ENCODE results near the gene PRKN.

The PRKN gene

GRCh38 chr6:162090734-162091133 lies 636.8 kb downstream of the PRKN start:
- no peak for DNase-seq

GRCh38 chr6:162088091-162088490 lies 639.5 kb downstream of the PRKN start:
- DNase-seq: no peak

GRCh38 chr6:162085561-162085960 lies 642.0 kb downstream of the PRKN start:
- DNase-seq: no peak

DNA sequence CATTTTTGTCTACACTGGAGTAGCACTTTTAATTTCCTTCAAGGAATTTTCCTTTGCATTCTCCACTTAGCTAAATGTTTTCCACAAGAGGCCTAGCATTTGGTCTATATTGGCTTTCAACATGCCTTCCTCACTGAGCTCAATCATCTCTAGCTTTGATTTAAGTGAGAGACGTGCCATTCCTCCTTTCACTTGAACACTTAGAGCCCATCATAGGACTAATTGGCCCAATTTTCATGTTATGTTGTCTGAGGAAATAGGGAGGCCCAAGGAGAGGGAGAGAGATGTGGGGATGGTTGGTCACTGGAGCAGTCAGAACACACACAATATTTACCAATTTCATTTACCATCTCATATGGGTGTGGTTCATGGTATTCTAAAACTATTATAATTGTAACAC lies 645.0 kb downstream of the PRKN start:
- no peak for DNase-seq

GRCh38 chr6:162078667-162079066 lies 648.9 kb downstream of the PRKN start:
- DNase-seq: no peak

DNA sequence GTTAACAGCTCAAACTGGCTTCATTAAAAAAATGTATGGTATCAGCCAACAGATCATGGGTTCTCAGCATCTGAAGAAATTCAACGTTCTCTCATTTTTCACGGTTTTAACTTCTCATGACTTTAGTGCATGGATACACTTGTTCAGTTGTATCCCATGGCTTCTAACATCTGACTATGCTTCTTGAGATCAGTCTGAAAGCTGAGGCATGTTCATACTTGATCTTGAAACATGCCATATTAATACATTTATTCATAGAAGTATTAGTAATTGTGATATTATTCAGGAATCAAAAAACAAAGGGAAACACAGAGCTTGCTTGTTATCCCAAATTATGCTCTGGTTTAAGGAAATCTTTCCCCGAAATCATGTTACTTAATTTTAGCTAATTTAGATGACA lies 649.4 kb downstream of the PRKN start:
- no peak for DNase-seq

DNA sequence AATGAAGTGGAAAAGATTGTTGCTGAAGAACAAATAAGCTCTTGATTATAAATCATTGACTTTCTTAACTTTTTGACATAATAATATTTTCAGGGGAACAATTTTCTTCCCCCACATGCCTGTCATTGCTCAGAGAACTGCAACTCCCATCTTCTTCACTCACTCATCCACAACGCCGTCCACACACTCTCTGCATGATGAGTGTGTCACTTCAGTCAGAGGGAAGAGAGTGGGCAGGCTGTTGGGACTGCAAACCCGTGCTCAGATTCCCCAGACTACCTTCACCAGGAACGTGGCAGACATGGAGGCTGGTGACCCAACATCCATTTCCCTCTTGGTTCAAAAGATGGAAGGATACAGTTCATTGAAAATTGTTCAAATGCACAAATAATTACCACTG lies 650.8 kb downstream of the PRKN start:
- no peak for DNase-seq

DNA sequence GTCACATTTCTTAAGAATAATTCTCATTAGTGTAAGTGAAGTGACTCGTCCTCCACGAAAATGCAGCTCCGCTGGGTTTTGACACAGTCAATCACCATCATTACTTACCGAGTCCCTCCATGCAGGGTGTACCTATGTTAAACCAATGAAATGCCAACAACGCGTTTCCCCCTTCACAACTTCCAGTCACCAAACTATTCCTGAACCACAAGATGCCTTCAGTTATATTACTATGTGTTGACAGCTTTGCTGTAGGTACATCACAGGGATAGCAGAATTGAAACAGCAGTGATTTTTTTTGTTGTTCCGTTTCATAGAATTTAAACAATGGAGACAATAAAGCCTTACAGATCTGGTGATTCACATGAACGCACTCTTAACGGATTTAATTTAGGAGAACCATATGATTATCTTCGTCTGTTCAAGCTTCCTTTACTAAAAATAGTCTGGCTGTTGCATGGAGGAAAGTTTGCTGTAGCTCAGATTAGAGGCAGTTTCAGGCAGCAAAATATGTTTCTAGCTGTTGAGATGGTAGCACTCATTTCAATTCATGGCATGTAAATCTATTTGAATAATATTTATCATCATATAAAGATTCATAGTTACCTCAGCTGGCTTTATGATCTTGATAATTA lies 652.8 kb downstream of the PRKN start:
- DNase-seq: no peak

- no peak for DNase-seq
Measured at GRCh38 chr6:162070639-162071038, 656.9 kb downstream of the PRKN start.

- no peak for DNase-seq
Measured at GRCh38 chr6:162069995-162070394, 657.6 kb downstream of the PRKN start.

DNA sequence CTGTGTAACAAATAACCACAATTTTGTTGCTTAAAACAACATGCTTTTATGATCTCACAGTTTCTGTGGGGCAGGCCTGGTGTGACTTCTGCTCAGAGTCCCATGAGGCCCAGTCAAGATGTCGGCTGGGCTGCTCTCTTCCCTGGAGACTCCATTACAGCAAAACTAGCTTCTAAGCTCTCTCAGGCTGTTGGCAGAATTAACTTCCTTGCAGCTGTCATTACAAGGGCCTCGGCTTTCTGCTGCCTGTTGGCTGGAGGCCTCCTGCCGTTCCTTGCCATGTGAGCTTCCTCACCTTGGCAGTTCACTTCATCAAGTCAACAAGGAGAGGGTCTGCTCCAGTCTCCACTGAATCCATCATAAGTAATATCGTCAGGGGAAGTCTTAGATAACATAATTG lies 659.2 kb downstream of the PRKN start:
- DNase-seq: no peak

GRCh38 chr6:162063666-162064065 lies 663.9 kb downstream of the PRKN start:
- no peak for DNase-seq

DNA sequence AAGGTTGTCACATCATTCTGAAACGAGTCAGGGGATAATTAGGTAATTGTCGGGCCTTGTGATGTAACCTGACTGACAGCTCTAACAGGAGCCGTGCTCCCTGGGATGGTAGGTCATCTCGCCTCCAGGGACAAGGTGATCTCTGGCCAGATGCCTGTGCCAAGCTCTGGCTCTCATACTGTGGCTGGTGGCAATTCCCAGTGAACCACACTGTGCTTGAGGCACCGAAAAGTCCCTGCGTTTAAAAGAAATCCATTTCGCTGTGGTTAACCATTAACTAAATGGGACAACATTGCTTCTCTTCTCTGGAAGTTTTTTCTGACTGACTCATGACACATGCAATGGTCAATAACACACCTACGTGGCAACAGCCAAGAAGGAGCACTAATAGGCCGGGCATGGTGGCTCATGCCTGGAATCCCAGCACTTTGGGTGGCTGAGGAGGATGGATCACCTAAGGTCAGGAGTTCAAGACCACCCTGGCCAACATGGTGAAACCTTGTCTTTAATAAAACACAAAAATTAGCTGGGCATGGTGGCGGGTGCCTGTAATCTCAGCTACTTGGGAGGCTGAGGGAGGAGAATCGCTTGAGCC lies 669.2 kb downstream of the PRKN start:
- no peak for DNase-seq

GRCh38 chr6:162056745-162057144 lies 670.8 kb downstream of the PRKN start:
- DNase-seq: no peak

DNA sequence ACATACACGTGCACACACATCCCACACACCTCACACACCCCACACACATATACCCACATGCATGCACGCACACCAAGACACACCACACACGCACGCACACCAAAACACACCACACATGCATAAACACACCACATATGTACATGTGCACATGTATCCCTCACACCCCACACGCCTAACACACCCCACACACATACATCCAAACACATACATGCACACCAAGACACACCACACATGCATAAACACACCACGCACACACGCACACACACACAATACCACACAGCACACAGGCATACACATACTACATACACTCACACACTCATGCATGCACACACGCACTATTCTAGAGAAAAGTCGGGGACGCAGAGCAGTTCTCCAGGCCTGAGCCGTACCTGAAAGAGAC lies 671.5 kb downstream of the PRKN start:
- DNase-seq: no peak

DNA sequence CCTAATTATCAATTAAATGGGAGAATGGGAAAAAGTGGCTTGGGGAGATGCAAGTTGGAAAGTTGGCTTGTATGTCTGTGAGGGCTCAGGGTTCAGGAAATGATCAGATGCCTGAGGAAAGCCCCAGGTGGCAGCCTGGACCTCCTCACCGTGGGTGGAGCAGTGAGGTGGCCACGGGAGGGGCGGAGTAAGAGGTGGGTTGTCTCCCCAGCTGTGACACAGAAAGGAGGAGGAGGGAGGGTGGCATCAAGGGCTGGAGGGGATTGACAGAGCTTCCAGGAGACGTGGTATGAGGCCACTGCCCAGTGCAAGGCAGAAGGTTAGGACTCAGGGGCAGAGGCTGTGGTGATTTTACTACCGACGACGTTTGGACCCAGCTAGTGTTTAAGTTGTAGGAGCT lies 672.2 kb downstream of the PRKN start:
- no peak for DNase-seq

DNA sequence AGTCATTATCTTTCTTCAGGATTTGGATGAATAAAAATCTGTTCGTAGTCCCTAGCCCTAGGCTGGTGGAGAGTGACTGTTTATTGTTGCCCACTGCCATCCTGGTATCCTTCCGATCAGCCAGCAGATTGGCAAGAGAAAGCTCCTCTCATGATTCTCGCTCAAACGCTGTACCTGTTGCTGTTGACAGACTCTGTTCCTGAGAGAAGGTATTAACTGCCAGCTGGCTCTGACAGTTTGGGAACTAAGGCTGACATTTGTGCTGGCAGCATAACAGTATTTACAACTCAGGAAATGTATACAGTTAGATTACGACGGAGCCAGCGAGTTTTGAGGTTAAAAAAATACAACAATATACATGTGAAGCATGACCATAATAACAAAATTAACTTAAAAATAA lies 674.5 kb downstream of the PRKN start:
- DNase-seq: no peak

DNA sequence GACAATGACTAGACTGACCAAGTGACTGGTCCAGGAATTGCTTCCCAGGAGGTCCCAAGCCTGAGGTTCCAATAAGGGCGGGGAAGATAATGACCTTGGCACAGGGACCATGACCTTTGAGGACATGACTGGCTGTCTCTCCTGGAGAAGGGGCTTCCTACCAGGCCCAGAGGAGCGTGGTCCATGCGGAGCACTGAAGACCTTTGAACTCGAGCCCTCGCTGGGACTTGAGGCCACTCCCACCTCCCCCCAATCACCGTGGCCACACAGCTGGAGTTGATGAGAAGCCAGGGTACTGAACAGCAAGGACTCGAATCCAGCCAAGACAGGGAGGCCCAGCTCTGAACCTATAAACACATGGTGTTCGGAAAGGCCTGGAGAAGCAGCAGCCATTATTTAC lies 677.0 kb downstream of the PRKN start:
- DNase-seq: no peak

DNA sequence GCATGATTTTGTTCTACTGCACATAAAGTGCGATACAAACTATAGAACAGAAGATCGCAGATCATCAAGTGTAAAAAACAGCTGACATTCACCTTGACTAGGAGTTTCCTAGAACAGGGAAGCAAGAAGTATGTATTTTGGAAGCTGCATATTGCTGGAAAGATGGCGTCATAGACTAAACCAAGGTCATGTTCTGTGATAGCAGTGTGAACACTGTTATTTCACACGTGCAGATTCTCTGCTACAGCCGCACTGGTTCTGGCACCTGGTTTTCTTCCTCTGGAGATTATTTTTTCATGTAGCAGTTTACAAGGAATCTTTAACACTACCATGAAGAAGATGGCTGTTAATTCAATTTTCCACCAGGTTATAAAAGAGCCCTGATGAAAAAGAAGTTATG lies 681.2 kb downstream of the PRKN start:
- no peak for DNase-seq

- DNase-seq: no peak
Measured at GRCh38 chr6:162032620-162033019, 694.9 kb downstream of the PRKN start.

DNA sequence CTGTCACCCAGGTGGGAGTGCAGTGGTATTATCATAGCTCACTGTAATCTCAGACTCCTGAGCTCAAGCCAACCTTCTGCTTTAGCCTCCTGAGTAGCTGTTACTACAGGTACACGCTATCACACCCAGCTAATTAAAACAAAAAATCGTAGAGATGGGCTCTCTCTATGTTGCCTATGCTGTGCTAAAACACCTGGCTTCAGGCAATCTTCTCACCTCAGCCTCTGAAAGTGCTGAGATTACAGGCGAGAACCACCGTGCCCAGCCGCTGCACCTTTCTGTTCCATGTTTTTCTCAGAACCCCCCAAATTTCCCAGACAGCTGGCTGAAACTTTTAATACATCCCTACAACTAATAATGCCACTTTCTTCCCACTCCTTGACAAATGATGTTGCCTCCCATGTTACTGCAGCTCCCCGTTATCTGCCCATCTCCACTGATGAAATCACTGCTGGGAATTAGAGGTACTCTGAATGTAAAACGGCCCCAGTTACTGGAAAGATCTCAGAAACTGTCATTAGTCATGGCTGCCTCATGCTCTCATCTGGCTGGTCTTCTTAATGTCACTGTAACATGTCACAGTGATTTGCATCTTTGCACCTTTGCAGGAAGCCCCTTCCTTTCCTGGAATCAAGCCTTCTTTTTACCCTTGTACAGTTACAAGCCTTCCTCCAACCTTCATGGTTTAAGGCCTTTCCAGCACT lies 697.5 kb downstream of the PRKN start:
- no peak for DNase-seq

DNA sequence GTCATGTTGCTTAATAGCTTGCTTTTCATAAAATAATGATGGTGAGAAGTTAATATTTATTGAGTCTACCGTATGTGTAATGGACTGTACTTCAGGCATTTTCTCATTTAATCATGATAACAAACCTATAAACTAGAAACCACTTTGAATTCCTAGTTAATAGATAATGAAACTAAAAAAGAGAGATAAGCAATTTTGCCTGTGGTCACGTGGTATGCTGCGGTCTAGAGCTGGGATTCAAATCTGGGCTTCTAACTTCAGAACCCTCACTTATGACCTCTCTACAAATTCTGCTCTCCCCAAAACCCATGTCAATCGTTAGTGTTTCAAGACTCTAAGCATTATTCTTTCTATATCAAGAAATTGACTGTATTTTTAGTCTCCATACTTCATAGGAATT lies 700.7 kb downstream of the PRKN start:
- DNase-seq: no peak

DNA sequence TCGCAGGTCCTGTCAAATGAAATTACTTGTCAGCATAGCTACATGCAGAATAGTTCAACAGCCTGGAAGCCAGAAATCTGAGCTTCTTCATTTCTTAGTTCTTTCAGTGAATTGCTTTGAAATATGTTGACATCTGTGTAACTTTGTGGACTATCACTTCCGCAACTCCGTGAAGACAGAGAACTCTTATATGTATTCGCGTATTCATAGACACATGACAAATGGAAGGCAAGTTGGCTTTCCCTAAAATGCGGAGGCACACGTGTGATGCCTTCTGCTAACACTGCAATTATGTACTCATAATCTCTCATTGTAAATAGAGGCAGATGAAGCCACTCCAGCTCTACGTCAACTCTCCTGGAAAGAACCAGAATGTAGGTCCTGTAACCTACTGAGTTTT lies 701.5 kb downstream of the PRKN start:
- DNase-seq: no peak

DNA sequence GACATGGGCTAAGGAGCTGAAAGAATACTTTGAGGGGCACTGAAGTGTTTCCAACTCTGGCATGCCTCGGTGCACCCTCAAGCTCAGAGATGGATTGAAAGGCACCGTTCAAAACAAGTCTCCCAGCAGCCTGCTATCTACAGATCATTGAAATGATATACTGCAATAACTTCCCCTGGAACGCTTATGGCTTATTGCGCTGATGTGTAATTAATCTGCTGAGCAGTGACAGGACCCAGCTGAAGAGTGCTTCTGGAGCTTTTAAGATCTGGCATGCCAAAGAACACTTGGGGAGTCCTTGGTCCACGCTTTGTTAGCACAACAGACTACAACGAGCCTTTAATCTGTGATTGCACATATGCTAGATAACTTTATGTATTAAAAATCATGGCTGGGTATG lies 708.2 kb downstream of the PRKN start:
- DNase-seq: no peak

GRCh38 chr6:162017536-162017935 lies 710.0 kb downstream of the PRKN start:
- no peak for DNase-seq
